ENCODE data around the gene STIMATE. TPM values are rescaled to one million over a fixed set of nuclear protein-coding genes. Genes with fewer than 3 reads are reported as not detected.

Gene STIMATE
- polyA plus RNA-seq, 1 experiment, result 10.0 TPM

DNA sequence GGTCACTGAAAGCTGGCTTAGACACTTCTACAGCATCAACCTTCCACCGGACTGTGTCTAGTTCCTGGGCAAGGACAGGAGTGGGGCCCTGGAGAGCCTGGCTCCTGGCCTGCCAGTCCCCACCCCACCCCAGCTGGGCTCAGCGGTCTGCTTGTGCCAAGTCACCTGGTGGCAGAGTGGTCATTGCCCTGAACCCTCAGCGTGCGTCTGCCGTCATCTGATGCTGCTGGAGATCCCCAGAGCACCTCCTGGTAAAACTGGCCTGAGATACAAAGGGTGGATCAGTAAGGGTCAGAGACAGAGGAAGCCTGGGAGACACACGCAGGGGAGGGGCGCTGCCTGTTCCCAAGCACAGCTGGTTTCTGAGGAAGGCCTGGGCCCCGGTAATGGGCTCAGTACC lies 83.5 kb downstream of the STIMATE start:
- CTCF ChIA-PET, result no interaction called here
- POLR2A ChIA-PET, result no interaction called here

GRCh38 chr3:52811452-52812011 lies 85.8 kb downstream of the STIMATE start:
- no peak for DNase-seq (ENCODE audit: low read depth, low spot score)
- ChIA-PET CTCF (interaction anchor here (1.9 kb wide), 1 partner anchor 10 kb away, joined by 13 read pairs; no protein-coding TSS in a partner anchor), POLR2A (no interaction called here)
- Histone ChIP-seq H3K27me3 (ENCODE audit: control insufficient read depth, insufficient read depth, low read length) (peaks cover 29% of the 10 kb centered on the region), H3K27ac (ENCODE audit: low read depth, low read length) (no peak overlapping the region), H3K4me3 (ENCODE audit: low read depth, low read length) (no peak overlapping the region), H3K9me3 (ENCODE audit: control insufficient read depth, insufficient read depth, low read length) (no peaks in the 10 kb centered on the region)
- TF ChIP-seq, protein P1, sequence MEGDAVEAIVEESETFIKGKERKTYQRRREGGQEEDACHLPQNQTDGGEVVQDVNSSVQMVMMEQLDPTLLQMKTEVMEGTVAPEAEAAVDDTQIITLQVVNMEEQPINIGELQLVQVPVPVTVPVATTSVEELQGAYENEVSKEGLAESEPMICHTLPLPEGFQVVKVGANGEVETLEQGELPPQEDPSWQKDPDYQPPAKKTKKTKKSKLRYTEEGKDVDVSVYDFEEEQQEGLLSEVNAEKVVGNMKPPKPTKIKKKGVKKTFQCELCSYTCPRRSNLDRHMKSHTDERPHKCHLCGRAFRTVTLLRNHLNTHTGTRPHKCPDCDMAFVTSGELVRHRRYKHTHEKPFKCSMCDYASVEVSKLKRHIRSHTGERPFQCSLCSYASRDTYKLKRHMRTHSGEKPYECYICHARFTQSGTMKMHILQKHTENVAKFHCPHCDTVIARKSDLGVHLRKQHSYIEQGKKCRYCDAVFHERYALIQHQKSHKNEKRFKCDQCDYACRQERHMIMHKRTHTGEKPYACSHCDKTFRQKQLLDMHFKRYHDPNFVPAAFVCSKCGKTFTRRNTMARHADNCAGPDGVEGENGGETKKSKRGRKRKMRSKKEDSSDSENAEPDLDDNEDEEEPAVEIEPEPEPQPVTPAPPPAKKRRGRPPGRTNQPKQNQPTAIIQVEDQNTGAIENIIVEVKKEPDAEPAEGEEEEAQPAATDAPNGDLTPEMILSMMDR (IDR thresholded peaks at IDR 0.05; ENCODE audit: low read depth, low read length), result no peak

More for the DNA sequence above, 83.5 kb downstream of the STIMATE start:
- peaks cover 17% of the 10 kb centered on the region for H3K27me3 ChIP-seq (ENCODE audit: control insufficient read depth, insufficient read depth, low read length)
- no peak overlapping the region for H3K4me3 ChIP-seq (ENCODE audit: low read depth, low read length)
- no peak overlapping the region for H3K27ac ChIP-seq (ENCODE audit: low read depth, low read length)
- no peaks in the 10 kb centered on the region for H3K9me3 ChIP-seq (ENCODE audit: control insufficient read depth, insufficient read depth, low read length)
- TF ChIP-seq, protein P1 (IDR thresholded peaks at IDR 0.05; ENCODE audit: low read depth, low read length), result no peak
- no peak for DNase-seq (ENCODE audit: low read depth, low spot score)

DNA sequence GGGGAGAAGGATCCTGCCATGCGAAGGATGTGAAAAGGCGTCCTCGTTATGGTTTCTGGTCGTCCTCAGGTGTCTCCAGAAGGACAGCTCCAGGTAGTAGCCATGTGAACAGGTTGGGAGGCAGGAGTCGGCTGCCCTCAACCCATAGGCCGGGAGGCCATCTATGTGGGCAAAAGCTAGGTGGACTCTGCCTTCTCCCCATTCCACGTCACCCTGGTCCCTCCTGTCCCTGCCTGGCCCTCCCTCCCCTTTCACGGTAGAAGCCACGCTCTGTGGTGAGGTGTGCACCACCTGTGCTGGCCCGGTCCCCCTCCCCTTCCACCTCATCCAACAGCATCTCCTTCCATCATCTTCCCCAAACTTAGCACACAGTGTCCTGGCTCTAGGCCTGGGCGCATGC lies 86.4 kb downstream of the STIMATE start:
- Histone ChIP-seq H3K4me3 (ENCODE audit: low read depth, low read length) (no peak overlapping the region), H3K9me3 (ENCODE audit: control insufficient read depth, insufficient read depth, low read length) (no peaks in the 10 kb centered on the region; the same call in 1 of the 2 replicates), H3K27me3 (ENCODE audit: control insufficient read depth, insufficient read depth, low read length) (peaks cover 29% of the 10 kb centered on the region), H3K27ac (ENCODE audit: low read depth, low read length) (no peak overlapping the region)
- DNase-seq (ENCODE audit: low read depth, low spot score), result no peak
- POLR2A ChIA-PET, result no interaction called here
- TF ChIP-seq, protein P1 (IDR thresholded peaks at IDR 0.05; ENCODE audit: low read depth, low read length), result no peak
- CTCF ChIA-PET, result no interaction called here

DNA sequence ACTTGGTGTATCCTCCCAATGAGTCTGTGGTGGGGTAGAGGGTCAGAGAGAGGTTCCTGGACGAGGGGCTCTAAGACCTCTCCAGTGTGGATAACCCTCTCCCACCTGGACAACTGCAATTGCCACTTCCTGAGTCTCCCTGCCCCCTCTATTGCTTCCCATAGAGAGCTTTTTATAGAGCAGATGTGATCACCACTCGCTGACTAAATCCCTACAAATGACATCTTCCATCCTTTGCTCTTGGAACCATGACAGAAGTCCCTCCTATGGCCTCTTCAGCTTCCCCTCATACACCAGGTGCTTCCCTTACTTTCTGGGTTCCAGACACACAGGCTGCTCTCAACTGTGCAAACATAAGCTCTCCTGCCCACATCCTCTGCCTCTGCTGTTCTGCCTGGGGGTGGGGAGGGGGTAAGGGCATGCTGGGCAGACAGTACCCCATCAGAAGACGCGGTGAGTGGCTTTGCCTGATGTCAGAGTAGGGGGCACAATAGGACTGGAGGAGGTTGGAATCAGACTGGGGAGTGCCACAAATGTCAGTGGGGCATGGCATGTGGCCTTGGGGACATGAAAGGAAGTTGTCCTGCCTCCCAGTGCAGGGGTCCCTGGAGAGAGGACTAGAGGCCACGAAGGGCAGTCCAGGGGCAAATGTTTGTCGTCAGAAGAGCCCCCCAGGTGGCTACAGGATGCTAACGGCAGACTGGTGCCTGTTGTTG lies 87.5 kb downstream of the STIMATE start:
- Histone ChIP-seq H3K4me3 (ENCODE audit: low read depth, low read length) (no peak overlapping the region), H3K27me3 (ENCODE audit: control insufficient read depth, insufficient read depth, low read length) (peaks cover 32% of the 10 kb centered on the region), H3K9me3 (ENCODE audit: control insufficient read depth, insufficient read depth, low read length) (no peaks in the 10 kb centered on the region; the same call in 1 of the 2 replicates), H3K27ac (ENCODE audit: low read depth, low read length) (no peak overlapping the region)
- ChIA-PET CTCF (no interaction called here), POLR2A (no interaction called here)
- no peak for DNase-seq (ENCODE audit: low read depth, low spot score)
- TF ChIP-seq, protein P1 (IDR thresholded peaks at IDR 0.05; ENCODE audit: low read depth, low read length), result no peak

GRCh38 chr3:52809149-52809548 lies 88.2 kb downstream of the STIMATE start:
- ChIA-PET CTCF (no interaction called here), POLR2A (no interaction called here)
- Histone ChIP-seq H3K4me3 (ENCODE audit: low read depth, low read length) (no peak overlapping the region), H3K27me3 (ENCODE audit: control insufficient read depth, insufficient read depth, low read length) (peaks cover 32% of the 10 kb centered on the region), H3K27ac (ENCODE audit: low read depth, low read length) (no peak overlapping the region), H3K9me3 (ENCODE audit: control insufficient read depth, insufficient read depth, low read length) (no peaks in the 10 kb centered on the region; the same call in 1 of the 2 replicates)
- TF ChIP-seq, protein P1 (IDR thresholded peaks at IDR 0.05; ENCODE audit: low read depth, low read length), result no peak
- no peak for DNase-seq (ENCODE audit: low read depth, low spot score)
